Mesothelial cell of epicardium (in vitro differentiated cells): ENCODE data around the gene IL1RAPL2. TPM values are rescaled to one million over a fixed set of nuclear protein-coding genes. Genes with fewer than 3 reads are reported as not detected.
"Not testable (repeated sequence)": the region's sequence is repeated elsewhere in the genome, so short reads cannot be mapped to it uniquely, and the experiment has no call there.

Experiments used
- DNase-seq, 2 experiments: peaks; one replicate each; pipeline ENCODE4 v3.0.0; 2021; ENCODE audit warnings: low spot score in 2 of 2; ENCODE audit not compliant: unreplicated experiment in 2 of 2
- H3K27ac Mint-ChIP-seq: 2 replicates; pipeline ENCODE4 v1.8.0; 2021; ENCODE audit warnings: mixed read lengths
- H3K27me3 Mint-ChIP-seq: 2 replicates; pipeline ENCODE4 v1.8.0; 2021; ENCODE audit warnings: low read depth, mixed read lengths
- H3K36me3 Mint-ChIP-seq: 2 replicates; pipeline ENCODE4 v1.8.0; 2021; ENCODE audit warnings: mixed read lengths
- H3K4me1 Mint-ChIP-seq: 2 replicates; pipeline ENCODE4 v1.8.0; 2021; ENCODE audit warnings: mixed read lengths
- H3K4me3 Mint-ChIP-seq: 2 replicates; pipeline ENCODE4 v1.8.0; 2021; ENCODE audit warnings: mild to moderate bottlenecking, moderate library complexity, mixed read lengths
- H3K9me3 Mint-ChIP-seq: 2 replicates; pipeline ENCODE4 v1.8.0; 2021; ENCODE audit warnings: mixed read lengths
- total RNA-seq: library from RNA; stranded (reverse); gene quantifications from 3 replicates; pipeline ENCODE4 v1.2.1, GENCODE V29; 2021
- TF ChIP-seq, protein P1 (sequence below): fragments of 200-600 bp; sonication (generic); IDR thresholded peaks from one replicate; pipeline ENCODE4 v1.5.0; 2021; ENCODE audit warnings: antibody characterized with exemption; ENCODE audit not compliant: unreplicated experiment

IL1RAPL2 gene
- total RNA-seq, 1 donor from 2014 or later, result 0.92 TPM

- DNase-seq, result no peak
- no peak overlapping the region for H3K4me3 Mint-ChIP-seq
- TF ChIP-seq, protein P1, sequence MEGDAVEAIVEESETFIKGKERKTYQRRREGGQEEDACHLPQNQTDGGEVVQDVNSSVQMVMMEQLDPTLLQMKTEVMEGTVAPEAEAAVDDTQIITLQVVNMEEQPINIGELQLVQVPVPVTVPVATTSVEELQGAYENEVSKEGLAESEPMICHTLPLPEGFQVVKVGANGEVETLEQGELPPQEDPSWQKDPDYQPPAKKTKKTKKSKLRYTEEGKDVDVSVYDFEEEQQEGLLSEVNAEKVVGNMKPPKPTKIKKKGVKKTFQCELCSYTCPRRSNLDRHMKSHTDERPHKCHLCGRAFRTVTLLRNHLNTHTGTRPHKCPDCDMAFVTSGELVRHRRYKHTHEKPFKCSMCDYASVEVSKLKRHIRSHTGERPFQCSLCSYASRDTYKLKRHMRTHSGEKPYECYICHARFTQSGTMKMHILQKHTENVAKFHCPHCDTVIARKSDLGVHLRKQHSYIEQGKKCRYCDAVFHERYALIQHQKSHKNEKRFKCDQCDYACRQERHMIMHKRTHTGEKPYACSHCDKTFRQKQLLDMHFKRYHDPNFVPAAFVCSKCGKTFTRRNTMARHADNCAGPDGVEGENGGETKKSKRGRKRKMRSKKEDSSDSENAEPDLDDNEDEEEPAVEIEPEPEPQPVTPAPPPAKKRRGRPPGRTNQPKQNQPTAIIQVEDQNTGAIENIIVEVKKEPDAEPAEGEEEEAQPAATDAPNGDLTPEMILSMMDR, result no peak
- no peak overlapping the region for H3K27ac Mint-ChIP-seq
- peaks cover 31% of the 10 kb centered on the region for H3K9me3 Mint-ChIP-seq
- H3K27me3 Mint-ChIP-seq, result no peaks in the 10 kb centered on the region
- peaks cover 3% of the 10 kb centered on the region for H3K4me1 Mint-ChIP-seq
- H3K36me3 Mint-ChIP-seq, result no peaks in the 10 kb centered on the region
Measured at GRCh38 chrX:105114554-105115130, 548.6 kb downstream of the IL1RAPL2 start.

DNA sequence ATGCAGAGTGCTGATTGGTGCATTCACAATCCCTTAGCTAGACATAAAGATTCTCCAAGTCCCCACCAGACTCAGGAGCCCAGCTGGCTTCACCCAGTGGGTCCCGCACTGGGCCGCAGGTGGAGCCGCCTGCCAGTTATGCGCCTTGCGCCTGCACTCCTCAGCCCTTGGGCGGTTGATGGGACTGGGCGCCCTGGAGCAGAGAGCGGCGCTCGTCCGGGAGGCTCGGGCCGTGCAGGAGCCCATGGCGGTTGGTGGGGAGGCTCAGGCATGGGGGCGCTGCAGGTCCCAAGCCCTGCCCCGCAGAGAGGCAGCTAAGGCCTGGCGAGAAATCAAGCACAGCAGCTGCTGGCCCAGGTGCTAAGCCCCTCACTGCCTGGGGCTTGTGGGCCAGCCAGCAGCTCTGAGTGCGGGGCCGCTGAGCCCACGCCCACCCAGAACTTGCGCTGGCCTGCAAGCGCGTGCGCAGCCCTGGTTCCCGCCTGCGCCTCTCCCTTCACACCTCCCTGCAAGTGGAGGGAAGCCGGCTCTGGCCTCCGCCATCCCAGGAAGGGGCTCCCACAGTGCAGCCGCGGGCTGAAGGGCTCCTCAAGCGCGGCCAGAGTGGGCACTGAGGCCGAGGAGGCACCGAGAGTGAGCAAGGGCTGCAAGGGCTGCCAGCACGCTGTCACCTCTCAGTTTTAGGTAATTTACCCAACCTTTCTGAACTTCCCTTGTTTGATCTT is 549.8 kb downstream of the IL1RAPL2 start:
- not testable (repeated sequence) for H3K27ac Mint-ChIP-seq, H3K4me1 Mint-ChIP-seq, H3K4me3 Mint-ChIP-seq, DNase-seq, H3K36me3 Mint-ChIP-seq, H3K27me3 Mint-ChIP-seq
- peaks cover 40% of the 10 kb centered on the region for H3K9me3 Mint-ChIP-seq

DNA sequence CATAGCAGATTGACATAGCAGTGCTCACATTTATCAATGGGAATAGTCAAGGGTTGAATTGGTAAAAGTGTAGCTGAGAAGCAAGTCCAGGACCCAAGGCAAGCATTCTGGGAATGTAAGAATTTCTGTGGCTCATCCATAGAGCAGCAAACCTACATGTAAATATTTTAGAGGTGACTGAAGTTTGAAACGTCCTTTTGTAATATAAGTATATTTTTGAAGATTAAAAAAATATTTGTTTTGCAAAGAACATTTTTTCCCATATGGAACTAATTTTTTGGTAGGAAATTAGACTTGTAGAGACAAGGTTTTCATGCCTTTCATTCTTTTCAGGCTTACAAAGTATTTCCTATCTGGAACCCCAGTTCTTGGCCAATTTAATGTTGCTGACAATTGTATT is 550.5 kb downstream of the IL1RAPL2 start:
- TF ChIP-seq, protein P1, result no peak
- Mint-ChIP-seq H3K36me3 (no peaks in the 10 kb centered on the region), H3K4me1 (peaks cover 9% of the 10 kb centered on the region), H3K9me3 (peaks cover 42% of the 10 kb centered on the region), H3K27me3 (no peaks in the 10 kb centered on the region), H3K4me3 (no peak overlapping the region), H3K27ac (no peak overlapping the region)
- no peak for DNase-seq

DNA sequence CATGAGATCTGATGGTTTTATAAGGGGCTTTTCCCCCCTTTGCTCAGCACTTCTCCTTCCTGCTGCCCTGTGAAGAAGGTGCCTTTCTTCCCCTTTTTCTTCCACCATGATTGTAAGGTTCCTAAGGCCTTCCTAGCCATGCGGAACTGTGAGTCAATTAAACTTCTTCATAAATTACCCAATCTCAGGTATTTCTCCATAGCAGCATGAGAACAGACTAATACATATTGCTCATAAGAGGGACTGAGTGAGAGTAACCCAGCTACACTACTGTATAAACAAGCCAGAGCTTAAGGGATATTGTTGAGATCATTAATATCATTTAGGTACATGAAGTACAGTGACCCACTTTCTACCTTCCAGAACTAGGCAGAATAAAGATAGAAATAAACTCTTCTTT is 551.6 kb downstream of the IL1RAPL2 start:
- Mint-ChIP-seq H3K9me3 (peaks cover 38% of the 10 kb centered on the region), H3K27ac (no peak overlapping the region), H3K4me3 (no peak overlapping the region), H3K36me3 (no peaks in the 10 kb centered on the region), H3K4me1 (peaks cover 7% of the 10 kb centered on the region), H3K27me3 (no peaks in the 10 kb centered on the region)
- TF ChIP-seq, protein P1, result no peak
- no peak for DNase-seq

- H3K27me3 Mint-ChIP-seq, result no peaks in the 10 kb centered on the region
- peaks cover 19% of the 10 kb centered on the region for H3K9me3 Mint-ChIP-seq
- no peak overlapping the region for H3K27ac Mint-ChIP-seq
- no peak for DNase-seq
- no peaks in the 10 kb centered on the region for H3K36me3 Mint-ChIP-seq
- TF ChIP-seq, protein P1, result no peak
- peaks cover 7% of the 10 kb centered on the region for H3K4me1 Mint-ChIP-seq
- no peak overlapping the region for H3K4me3 Mint-ChIP-seq
Measured at GRCh38 chrX:105120463-105120862, 554.5 kb downstream of the IL1RAPL2 start.

- no peaks in the 10 kb centered on the region for H3K36me3 Mint-ChIP-seq
- no peak overlapping the region for H3K27ac Mint-ChIP-seq
- peaks cover 19% of the 10 kb centered on the region for H3K9me3 Mint-ChIP-seq
- TF ChIP-seq, protein P1, result no peak
- DNase-seq, result no peak
- H3K27me3 Mint-ChIP-seq, result no peaks in the 10 kb centered on the region
- peaks cover 7% of the 10 kb centered on the region for H3K4me1 Mint-ChIP-seq
- no peak overlapping the region for H3K4me3 Mint-ChIP-seq
Measured at GRCh38 chrX:105121186-105121585, 555.2 kb downstream of the IL1RAPL2 start.
